ENCODE results near the gene CSF3R. TPM values are rescaled to one million over a fixed set of nuclear protein-coding genes. Genes with fewer than 3 reads are reported as not detected.
"Not testable (repeated sequence)": the region's sequence is repeated elsewhere in the genome, so short reads cannot be mapped to it uniquely, and the experiment has no call there.

The CSF3R gene
- polyA plus RNA-seq, 1 donor from 2014 or later = 1.9 TPM

DNA sequence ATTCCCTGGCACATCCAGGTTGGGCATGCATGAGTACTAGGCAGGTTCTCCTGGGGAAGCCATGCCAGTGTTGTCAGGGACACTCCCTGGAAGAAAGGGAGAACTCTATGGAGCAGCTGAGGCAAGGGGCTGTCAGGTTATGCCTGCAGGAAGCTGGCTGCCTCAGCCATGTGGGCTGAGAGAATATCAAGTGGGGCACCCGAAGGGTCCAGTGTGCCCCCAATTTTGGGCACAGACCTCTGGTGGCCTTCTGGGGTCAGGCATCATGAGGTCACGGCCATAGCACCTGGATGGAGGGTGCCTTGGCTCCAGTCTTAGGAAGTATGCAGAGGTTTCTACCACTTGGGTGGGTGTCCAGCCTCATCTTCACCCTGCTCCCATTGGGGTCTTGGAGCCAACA, 2.6 kb downstream of the CSF3R start:
- no peaks in the 10 kb centered on the region for H3K36me3 Mint-ChIP-seq
- no peak overlapping the region for H3K27ac Mint-ChIP-seq
- peaks cover 0 to 4% (median 0%) of the 10 kb centered on the region in 3 donors for H3K4me1 Mint-ChIP-seq
- peak overlapping the region in 1 of 4 donors; percentile 52 for H3K4me3 Mint-ChIP-seq
- peaks cover 0 to 2% (median 0%) of the 10 kb centered on the region in 3 donors for H3K9me3 Mint-ChIP-seq
- H3K27me3 Mint-ChIP-seq = peaks cover 15% of the 10 kb centered on the region

DNA sequence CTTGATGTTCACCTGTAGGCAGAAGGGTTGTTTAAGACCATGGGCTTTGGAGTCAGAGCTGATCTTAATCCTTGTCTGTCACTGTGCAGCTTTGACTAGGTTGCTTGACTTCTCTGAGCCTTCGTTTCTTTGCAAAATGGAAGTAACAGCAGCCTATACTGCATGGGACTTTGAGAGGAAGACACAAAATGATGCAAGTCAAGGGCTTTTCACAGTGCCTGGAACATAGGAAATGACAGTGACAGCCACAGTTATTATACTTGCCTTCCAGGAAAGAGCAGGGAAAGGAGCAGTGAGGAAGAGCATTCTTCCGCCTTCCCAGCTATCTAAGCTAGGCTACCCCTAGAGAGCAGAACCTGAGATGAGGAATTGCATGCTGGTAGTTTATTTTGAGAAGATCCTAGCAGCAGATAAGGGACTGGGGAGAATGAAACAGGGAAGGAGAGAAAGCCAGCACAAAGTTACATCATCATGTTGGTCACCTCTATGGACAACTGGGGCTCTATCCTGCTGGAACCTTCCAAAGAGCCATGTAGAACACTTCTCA, 3.1 kb downstream of the CSF3R start:
- peaks cover 15% of the 10 kb centered on the region for H3K27me3 Mint-ChIP-seq
- no peaks in the 10 kb centered on the region for H3K36me3 Mint-ChIP-seq
- H3K4me3 Mint-ChIP-seq = no peak overlapping the region
- peaks cover 0 to 2% (median 0%) of the 10 kb centered on the region in 3 donors for H3K9me3 Mint-ChIP-seq
- H3K27ac Mint-ChIP-seq = peak overlapping the region in 1 of 3 donors; percentile 60
- peaks cover 0 to 4% (median 0%) of the 10 kb centered on the region in 3 donors for H3K4me1 Mint-ChIP-seq

DNA sequence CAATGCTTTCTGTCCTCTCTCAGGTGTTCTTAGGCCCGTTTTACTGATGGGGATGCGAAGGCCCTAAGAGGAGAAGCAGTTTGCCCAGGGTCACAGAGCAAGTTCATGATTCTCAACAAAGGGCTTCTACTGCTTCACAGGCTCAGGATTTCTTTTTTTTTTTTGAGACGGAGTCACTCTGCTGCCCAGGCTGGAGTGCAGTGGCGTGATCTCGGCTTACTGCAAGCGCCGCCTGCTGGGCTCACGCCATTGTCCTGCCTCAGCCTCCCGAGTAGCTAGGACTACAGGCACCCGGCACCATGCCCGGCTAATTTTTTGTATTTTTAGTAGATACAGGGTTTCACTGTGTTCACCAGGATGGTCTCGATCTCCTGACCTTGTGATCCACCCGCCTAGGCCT, 5.1 kb downstream of the CSF3R start:
- H3K27ac Mint-ChIP-seq, H3K4me1 Mint-ChIP-seq, H3K36me3 Mint-ChIP-seq, H3K4me3 Mint-ChIP-seq, H3K9me3 Mint-ChIP-seq: not testable (repeated sequence)
- H3K27me3 Mint-ChIP-seq = peaks cover 15% of the 10 kb centered on the region

DNA sequence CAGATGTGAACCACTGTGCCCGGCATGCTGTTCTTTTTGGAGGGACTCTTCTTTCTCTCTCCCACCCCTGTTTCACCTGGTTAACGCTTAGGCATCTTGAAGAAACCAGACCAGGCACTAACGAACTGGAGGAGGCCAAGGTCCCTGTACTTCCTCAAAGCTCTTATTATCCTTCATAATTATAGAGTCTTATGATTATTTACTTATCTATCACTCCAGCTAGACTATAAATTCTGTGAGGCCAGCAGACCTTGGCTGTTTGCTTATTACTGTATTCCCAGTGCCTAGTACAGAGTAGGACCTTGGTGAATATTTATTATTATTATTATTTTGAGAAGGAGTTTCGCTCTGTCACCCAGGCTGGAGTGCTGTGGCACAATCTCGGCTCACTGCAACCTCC, 5.8 kb downstream of the CSF3R start:
- H3K27ac Mint-ChIP-seq = no peak overlapping the region

DNA sequence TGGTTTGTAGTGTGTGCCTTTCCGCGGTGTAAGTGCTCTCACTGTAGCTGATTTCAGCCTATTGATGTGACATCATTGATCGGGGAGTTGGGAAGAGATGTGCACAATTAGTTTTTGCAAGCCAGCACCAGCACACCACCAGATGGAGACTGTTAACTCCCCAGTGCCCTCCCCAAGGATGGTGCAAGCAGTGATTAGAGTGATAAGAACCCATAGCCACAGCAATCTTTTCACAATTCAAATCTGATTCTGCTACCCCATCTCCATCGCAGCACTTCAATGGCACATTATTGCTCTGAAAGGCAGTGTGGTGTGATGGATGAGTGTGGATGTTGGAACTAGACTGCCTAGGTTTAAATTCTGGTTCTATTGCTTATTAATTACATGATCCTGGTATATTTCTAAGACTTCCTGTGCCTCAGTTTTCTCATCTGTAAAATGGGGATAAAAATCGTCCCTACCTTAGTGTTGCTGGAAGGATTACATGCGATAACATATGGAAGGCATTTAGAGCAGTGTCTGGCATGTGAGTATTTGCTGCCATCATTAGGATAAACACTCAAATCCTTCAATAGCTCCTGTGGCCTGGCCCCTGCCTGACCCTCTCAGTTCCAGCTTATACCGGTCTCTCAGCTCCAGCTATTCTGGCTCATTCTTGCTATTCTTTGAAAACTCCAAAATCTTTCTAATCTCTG, 6.7 kb downstream of the CSF3R start:
- no peak overlapping the region for H3K4me3 Mint-ChIP-seq
- no peaks in the 10 kb centered on the region for H3K36me3 Mint-ChIP-seq
- H3K4me1 Mint-ChIP-seq = peaks cover 0 to 7% (median 2%) of the 10 kb centered on the region in 3 donors
- peaks cover 7% of the 10 kb centered on the region for H3K27me3 Mint-ChIP-seq
- H3K27ac Mint-ChIP-seq = no peak overlapping the region
- peaks cover 0 to 2% (median 0%) of the 10 kb centered on the region in 3 donors for H3K9me3 Mint-ChIP-seq

More for the DNA sequence above, 5.8 kb downstream of the CSF3R start:
- H3K9me3 Mint-ChIP-seq = peaks cover 0 to 2% (median 0%) of the 10 kb centered on the region in 3 donors
- H3K4me3 Mint-ChIP-seq = no peak overlapping the region
- peaks cover 12% of the 10 kb centered on the region for H3K27me3 Mint-ChIP-seq
- H3K36me3 Mint-ChIP-seq = no peaks in the 10 kb centered on the region
- peaks cover 0 to 7% (median 2%) of the 10 kb centered on the region in 3 donors for H3K4me1 Mint-ChIP-seq

DNA sequence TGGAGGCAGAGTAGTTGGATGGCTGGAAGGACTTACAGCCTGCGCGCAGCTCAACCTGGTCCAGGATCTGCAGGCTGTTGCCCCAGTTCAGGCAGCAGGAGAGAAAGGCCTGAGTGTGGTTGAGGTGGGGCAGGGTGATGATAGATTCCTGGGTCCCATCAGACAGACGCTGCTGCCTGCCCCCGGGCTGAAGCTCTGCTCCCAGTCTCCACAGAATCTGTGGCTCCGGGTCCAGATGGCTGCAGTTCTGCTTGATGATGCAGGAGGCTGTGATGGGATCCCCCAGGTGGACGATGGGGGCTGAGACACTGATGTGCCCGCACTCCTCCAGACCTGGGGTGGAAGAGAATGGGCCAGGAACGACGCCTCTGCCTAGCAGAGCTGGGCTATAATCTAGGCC, 7.4 kb downstream of the CSF3R start:
- Mint-ChIP-seq H3K4me3 (no peak overlapping the region), H3K4me1 (peaks cover 0 to 7% (median 2%) of the 10 kb centered on the region in 3 donors)

DNA sequence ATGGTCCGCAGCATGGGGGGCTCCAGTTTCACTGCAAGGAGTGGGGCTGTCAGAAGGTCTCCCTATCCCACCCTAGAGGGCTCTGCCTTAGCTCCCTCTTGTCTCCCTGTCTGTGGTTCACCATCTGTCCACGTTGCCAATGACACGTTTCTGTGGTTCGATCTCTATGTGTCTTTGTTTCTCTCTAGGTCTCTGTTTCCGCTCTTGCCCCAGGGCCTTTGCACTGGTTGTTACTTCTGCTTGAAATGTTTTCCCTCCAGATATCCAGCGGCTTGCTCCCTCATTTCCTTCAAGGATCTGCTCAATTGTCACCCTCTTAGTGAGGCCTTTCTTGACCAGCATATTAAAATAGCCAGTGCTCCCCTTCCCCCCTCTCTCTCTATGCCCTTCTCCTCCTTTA, 10.1 kb downstream of the CSF3R start:
- peaks cover 0 to 7% (median 2%) of the 10 kb centered on the region in 3 donors for H3K4me1 Mint-ChIP-seq
- no peaks in the 10 kb centered on the region for H3K9me3 Mint-ChIP-seq
- no peak overlapping the region for H3K4me3 Mint-ChIP-seq
- H3K36me3 Mint-ChIP-seq = no peaks in the 10 kb centered on the region
- H3K27ac Mint-ChIP-seq = peak overlapping the region in 2 of 3 donors; percentile 7 to 9
- no peaks in the 10 kb centered on the region for H3K27me3 Mint-ChIP-seq

More for the DNA sequence above, 7.4 kb downstream of the CSF3R start:
- H3K36me3 Mint-ChIP-seq = no peaks in the 10 kb centered on the region
- H3K27ac Mint-ChIP-seq = no peak overlapping the region
- peaks cover 6% of the 10 kb centered on the region for H3K27me3 Mint-ChIP-seq
- peaks cover 0 to 2% (median 0%) of the 10 kb centered on the region in 3 donors for H3K9me3 Mint-ChIP-seq

DNA sequence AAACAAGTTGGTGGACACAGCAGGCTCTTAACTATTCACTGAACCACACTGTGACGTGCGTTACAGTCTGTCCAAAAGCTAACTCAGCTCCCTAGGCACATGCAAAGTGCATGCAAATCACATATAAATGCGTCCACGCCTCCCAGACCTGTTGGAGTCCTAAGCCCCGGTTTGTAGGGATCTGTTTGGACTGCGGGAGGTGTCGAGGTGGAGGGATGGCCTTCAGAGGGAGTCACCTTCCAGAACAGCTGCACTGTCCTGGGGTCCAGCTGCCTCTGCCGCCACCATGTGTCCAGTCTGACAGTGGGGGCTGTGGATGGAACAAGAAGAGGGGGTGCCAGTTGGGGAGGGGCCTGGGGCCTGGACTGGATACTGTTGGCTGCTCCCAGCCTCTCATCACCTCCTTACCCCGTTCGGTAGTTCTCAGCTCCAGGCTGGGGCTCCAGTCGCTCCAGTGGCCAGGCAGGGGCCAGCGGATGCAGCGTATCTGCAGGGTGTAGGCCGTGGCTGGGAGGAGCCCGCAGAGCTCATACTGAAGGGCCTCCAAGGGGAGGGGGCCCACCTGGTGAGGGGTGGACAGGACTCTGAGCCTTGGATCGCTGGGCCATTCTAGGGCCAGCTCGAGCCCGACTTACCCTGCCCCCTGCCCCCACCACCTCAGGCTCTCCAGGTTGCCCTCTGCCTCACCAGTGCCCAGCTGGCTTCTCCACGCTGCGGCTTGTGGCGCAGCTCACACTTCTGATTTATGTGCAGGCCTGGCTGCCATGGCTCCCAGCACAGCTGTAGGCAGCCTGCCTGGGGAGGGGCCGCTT, 10.7 kb downstream of the CSF3R start:
- Mint-ChIP-seq H3K4me3 (no peak overlapping the region), H3K36me3 (no peaks in the 10 kb centered on the region), H3K4me1 (peaks cover 0 to 7% (median 2%) of the 10 kb centered on the region in 3 donors), H3K9me3 (no peaks in the 10 kb centered on the region), H3K27me3 (no peaks in the 10 kb centered on the region), H3K27ac (no peak overlapping the region)

DNA sequence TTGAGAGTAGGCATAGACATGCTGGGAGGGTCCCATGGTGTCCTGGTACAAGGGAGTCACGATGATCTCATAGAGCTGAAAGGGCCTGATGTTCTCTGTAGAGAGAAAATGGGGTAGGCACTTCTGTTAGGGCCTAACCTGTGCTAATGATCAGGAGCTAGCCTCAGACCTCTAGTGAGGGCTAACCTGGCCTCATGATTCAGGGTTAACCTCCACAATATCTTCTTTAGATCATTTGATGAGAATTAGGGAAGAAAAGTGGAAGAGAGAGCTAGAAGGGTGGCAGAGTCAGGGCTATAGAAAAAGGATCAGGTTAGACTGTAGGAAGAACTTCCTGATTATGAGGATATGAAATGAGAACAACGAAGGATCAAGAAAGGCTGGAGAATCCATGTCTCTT, 13.6 kb downstream of the CSF3R start:
- H3K27me3 Mint-ChIP-seq = no peaks in the 10 kb centered on the region
- no peaks in the 10 kb centered on the region for H3K36me3 Mint-ChIP-seq
- H3K9me3 Mint-ChIP-seq = no peaks in the 10 kb centered on the region
- H3K4me1 Mint-ChIP-seq = peaks cover 5 to 8% (median 6%) of the 10 kb centered on the region in 3 donors
- no peak overlapping the region for H3K4me3 Mint-ChIP-seq
- peak overlapping the region in 1 of 3 donors; percentile 82 for H3K27ac Mint-ChIP-seq

DNA sequence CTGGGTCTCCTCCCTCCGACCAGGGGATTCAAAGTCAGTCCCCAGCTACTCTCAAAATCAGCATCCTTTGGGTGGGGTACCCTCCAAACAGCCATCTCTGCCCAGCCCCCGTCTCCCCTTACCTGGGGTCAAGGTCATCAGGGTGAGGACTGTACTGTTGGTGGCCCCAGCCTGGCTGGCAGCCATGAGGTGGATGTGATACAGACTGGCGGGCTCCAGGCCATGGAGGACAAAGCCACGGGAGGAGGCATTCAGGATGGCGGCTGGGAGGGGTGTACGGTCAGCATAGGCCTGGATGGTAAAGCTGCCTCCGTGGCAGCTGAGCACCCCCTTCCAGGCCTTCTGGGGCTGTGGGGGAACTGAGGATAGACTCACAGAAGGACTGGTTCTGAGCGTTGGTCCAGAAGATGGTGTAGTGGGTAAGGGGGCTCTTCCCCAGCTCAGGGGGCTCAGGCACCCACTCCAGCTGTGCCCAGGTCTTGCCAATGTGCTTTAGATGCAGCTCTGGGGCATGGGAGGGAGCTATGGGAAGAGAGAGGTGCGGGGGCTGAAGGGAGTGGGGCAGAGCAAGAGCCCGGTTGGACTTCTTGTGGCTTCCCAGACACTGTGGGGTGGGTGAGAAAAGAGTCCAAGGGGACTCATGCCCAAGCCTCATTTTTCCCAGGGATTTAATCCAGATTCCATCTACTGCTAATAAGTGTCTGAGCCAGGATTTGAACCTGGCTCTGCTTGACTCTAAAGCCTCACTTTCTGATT, 14.8 kb downstream of the CSF3R start:
- Mint-ChIP-seq H3K4me3 (no peak overlapping the region), H3K4me1 (peaks cover 8 to 13% (median 9%) of the 10 kb centered on the region in 3 donors), H3K36me3 (no peaks in the 10 kb centered on the region), H3K9me3 (no peaks in the 10 kb centered on the region), H3K27me3 (no peaks in the 10 kb centered on the region), H3K27ac (no peak overlapping the region)

DNA sequence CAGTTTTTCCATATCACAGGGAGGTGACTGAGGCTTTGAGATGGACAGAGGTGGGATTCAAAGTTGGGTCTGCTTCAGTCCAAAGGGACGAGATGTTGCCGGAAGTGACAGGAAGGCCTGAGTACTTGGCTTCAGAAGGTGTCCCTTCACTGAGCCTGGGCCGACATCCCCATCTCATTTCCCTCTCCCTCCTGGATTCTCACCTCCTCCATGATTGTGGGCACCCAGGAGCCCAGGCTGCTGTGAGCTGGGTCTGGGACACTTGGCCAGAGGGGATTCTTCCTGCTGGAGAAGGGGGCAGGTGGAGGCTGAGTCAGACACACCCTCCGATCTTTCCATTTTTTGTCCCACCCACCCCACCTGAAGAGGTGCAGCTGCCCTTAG, 15.7 kb downstream of the CSF3R start:
- no peaks in the 10 kb centered on the region for H3K9me3 Mint-ChIP-seq
- peak overlapping the region in 1 of 3 donors; percentile 67 for H3K27ac Mint-ChIP-seq
- no peaks in the 10 kb centered on the region for H3K27me3 Mint-ChIP-seq
- H3K4me3 Mint-ChIP-seq = no peak overlapping the region
- no peaks in the 10 kb centered on the region for H3K36me3 Mint-ChIP-seq
- peaks cover 8 to 11% (median 9%) of the 10 kb centered on the region in 3 donors for H3K4me1 Mint-ChIP-seq

DNA sequence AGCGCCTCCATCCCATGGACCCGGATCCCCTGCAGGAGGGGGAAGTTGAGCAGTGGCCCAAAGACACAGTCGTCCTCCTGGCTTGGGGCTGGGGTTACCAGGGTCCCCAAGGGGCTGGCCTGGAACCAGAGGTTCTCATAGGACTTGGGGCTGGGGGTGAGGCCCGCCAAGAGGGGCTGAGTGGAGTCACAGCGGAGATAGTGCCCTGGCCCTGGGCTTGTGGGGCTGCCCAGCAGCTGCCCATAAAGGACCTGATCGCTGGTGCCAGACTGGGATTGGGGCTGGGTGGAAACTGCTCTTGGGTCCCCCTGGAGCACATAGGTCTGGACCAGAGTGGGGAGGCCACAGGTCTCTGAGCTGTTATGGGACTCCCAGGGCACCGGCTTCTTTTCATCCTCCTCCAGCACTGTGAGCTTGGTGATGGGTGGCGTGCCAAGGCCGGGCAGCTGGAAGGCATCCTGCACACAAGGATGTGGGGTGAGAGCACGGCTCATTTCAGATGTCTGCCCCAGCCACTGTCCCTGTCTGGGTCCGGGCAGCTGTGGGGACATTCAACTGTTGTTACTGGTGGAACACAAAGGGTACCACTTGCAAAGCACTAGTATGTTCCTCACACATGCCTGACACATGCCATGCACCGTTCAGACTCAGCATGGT, 16.2 kb downstream of the CSF3R start:
- Mint-ChIP-seq H3K36me3 (no peaks in the 10 kb centered on the region), H3K9me3 (no peaks in the 10 kb centered on the region), H3K4me3 (peak overlapping the region in 1 of 4 donors; percentile 100), H3K4me1 (peaks cover 8 to 11% (median 9%) of the 10 kb centered on the region in 3 donors), H3K27me3 (no peaks in the 10 kb centered on the region), H3K27ac (peak overlapping the region in 2 of 3 donors; percentile 31 to 67)

DNA sequence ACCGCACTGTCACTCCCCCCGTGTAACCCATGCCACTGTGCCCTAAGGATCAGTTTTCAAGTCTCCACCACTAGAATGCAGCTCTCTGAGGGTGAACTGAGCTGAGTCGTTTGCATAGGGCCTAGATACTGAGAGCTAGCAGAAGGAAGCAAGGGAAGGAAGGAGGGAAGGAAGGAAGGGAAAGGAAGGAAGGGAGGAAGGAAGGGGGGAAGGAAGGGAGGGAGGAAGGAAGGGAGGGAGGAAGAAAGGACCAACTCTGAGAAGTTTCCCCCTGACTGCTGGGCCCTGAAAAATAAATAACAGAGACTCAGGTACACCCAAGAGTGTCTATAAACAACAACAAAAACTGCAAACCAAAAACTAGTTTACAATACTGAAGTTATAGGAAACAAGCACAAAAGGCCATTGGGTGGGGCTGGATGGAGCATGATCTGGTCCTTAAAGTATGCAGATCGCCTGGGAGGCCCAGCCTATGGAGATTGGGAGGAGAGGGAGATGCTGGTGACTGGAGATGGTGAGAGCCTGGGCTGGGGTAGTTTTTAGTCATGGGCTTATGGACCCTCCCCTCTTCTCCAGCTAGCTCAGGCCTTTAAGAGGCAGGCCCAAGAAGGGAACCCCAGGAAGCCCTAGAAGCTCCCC, 16.9 kb downstream of the CSF3R start:
- Mint-ChIP-seq H3K36me3 (no peaks in the 10 kb centered on the region), H3K9me3 (no peaks in the 10 kb centered on the region), H3K27ac (peak overlapping the region in 2 of 3 donors; percentile 67 to 94), H3K4me1 (peaks cover 9 to 12% (median 11%) of the 10 kb centered on the region in 3 donors), H3K4me3 (peak overlapping the region in 1 of 4 donors; percentile 100), H3K27me3 (no peaks in the 10 kb centered on the region)
